ENCODE measurements around the gene STK17B. TPM values are rescaled to one million over a fixed set of nuclear protein-coding genes. Genes with fewer than 3 reads are reported as not detected.
A peak's percentile ranks its signal among the peaks of the same experiment; 100 is the strongest.

STK17B gene
- total and polyA plus RNA-seq, 2 of the 8 experiments (the other 6 are each of a cell fraction or from before 2014, with no cell fraction given) = 1.8 to 10.5 TPM

GRCh38 chr2:196103626-196104025, 67.8 kb downstream of the STK17B start:
- no peak overlapping the region for H3K56ac ChIP-seq (replicated peaks; ENCODE audit: insufficient read length, low read depth, low read length)
- no peak overlapping the region for H4K91ac ChIP-seq (replicated peaks; ENCODE audit: insufficient read length, low read length)
- 96% methylated on average over 2 of the region's 2 CpGs; no CpG with 5 or more reads in 1 of the 2 experiments for WGBS, 2 experiments (ENCODE audit: extremely low coverage in 1 of 2, insufficient coverage in 1 of 2, insufficient read length in 1 of 2, insufficient replicate concordance in 2 of 2, low coverage in 1 of 2, low lambda C conversion rate in 2 of 2, missing lambda C conversion rate in 1 of 2)
- no peaks in the 10 kb centered on the region; a peak in 1 of 8 replicates for H3K36me3 ChIP-seq (ENCODE audit: control insufficient read depth in 2 of 4, insufficient read depth in 4 of 4, low read length in 3 of 4)
- H3K14ac ChIP-seq (ENCODE audit: insufficient read length) = no peak overlapping the region
- H2AK5ac ChIP-seq (ENCODE audit: low read depth, low read length) = no peak overlapping the region
- H3K79me2 ChIP-seq (ENCODE audit: control insufficient read depth in 1 of 2, insufficient read depth in 2 of 2, low read length in 2 of 2) = no peaks in the 10 kb centered on the region
- H3K4me1 ChIP-seq (replicated peaks in 1 of 4; ENCODE audit: control insufficient read depth in 3 of 4, insufficient read depth in 4 of 4, low read length in 3 of 4) = peaks cover 0 to 4% (median 0%) of the 10 kb centered on the region in 4 experiments; a peak in 2 of 7 replicates
- no peak overlapping the region for H3K9ac ChIP-seq (replicated peaks in 1 of 4; ENCODE audit: extremely low read depth in 1 of 4, low read depth in 3 of 4, low read length in 3 of 4)
- no peak overlapping the region for H3K4me2 ChIP-seq (ENCODE audit: insufficient read depth in 1 of 2, low read depth in 2 of 2, low read length in 2 of 2)
- no peak overlapping the region for H2BK20ac ChIP-seq (ENCODE audit: low read length)
- H3K27me3 ChIP-seq (replicated peaks in 1 of 4; ENCODE audit: control insufficient read depth in 3 of 4, extremely low read depth in 1 of 4, insufficient read depth in 3 of 4, low read length in 3 of 4) = no peaks in the 10 kb centered on the region
- H2BK12ac ChIP-seq (ENCODE audit: low read depth, low read length) = no peak overlapping the region
- no peak overlapping the region for H3K4ac ChIP-seq (replicated peaks; ENCODE audit: insufficient read length, low read depth, low read length)
- FAIRE-seq = no peak
- no peak overlapping the region for H2BK15ac ChIP-seq (ENCODE audit: low read length)
- no peak overlapping the region for H2BK5ac ChIP-seq (ENCODE audit: low read depth, low read length)
- ChIA-PET CTCF (ENCODE audit: partially characterized antibody) (interaction anchor here (0.6 to 1.8 kb wide), 5 partner anchors 8 to 1274 kb away, joined by 3 to 6 read pairs (median 3); no protein-coding TSS in a partner anchor), POLR2A (ENCODE audit: partially characterized antibody) (no interaction called here)
- no peak overlapping the region for H4K8ac ChIP-seq (ENCODE audit: extremely low read depth, insufficient read depth, low read length)
- H3K18ac ChIP-seq (ENCODE audit: extremely low read depth, low read length) = no peak overlapping the region
- no peaks in the 10 kb centered on the region for H3K23me2 ChIP-seq (ENCODE audit: low read depth, low read length)
- H3K9me3 ChIP-seq (ENCODE audit: insufficient read depth in 2 of 2, low read depth in 1 of 2, low read length in 1 of 2) = no peaks in the 10 kb centered on the region; a peak in 1 of 4 replicates
- DNase-seq (ENCODE audit: low read depth in 1 of 2, low spot score in 2 of 2) = no peak
- no peaks in the 10 kb centered on the region for H3K79me1 ChIP-seq (ENCODE audit: low read depth, low read length)
- H2BK120ac ChIP-seq (replicated peaks; ENCODE audit: low read depth, low read length) = peak overlapping the region; percentile 48
- H4K5ac ChIP-seq (ENCODE audit: insufficient read length, low read depth, low read length) = no peak overlapping the region
- H4K20me1 ChIP-seq (replicated peaks in 1 of 2; ENCODE audit: control insufficient read depth in 1 of 2, insufficient read depth in 2 of 2, low read length in 2 of 2) = no peaks in the 10 kb centered on the region
- no peak overlapping the region for H3K23ac ChIP-seq (ENCODE audit: insufficient read length)
- H3K4me3 ChIP-seq (ENCODE audit: extremely low read depth in 1 of 4, insufficient read depth in 2 of 4, low read depth in 3 of 4, low read length in 4 of 4) = no peak overlapping the region
- H2AFZ ChIP-seq (ENCODE audit: low read length) = peak overlapping the region; percentile 57; the same call in 1 of the 2 replicates
- no peak overlapping the region for H3K27ac ChIP-seq (ENCODE audit: low read depth, low read length)
- TF ChIP-seq CBX5 (IDR thresholded peaks at IDR 0.05; ENCODE audit: low read depth, low read length) (no peak), SP4 (IDR thresholded peaks at IDR 0.05; ENCODE audit: low read length) (no peak), CTCF (IDR thresholded peaks at IDR 0.05; ENCODE audit: control extremely low read depth in 1 of 3, insufficient read depth in 1 of 3, low read depth in 1 of 3, low read length in 3 of 3) (no peak), YY1 (IDR thresholded peaks at IDR 0.05; ENCODE audit: low read depth, low read length) (no peak), CTBP2 (IDR thresholded peaks at IDR 0.05; ENCODE audit: borderline replicate concordance, insufficient read depth, insufficient read length, low read length) (no peak), KDM1A (IDR thresholded peaks at IDR 0.05; ENCODE audit: borderline replicate concordance, low read length) (no peak), TAF1 (IDR thresholded peaks at IDR 0.05; ENCODE audit: low read depth, low read length) (no peak), ATF2 (IDR thresholded peaks at IDR 0.05; ENCODE audit: low read length) (no peak), GABPA (IDR thresholded peaks at IDR 0.05; ENCODE audit: borderline replicate concordance, insufficient read depth, low read length) (no peak), BCL11A (IDR thresholded peaks at IDR 0.05; ENCODE audit: low read depth in 2 of 2, low read length in 2 of 2) (no peak)

Measured in H1 (cell line).